ENCODE results near the gene ABCB8. TPM values are rescaled to one million over a fixed set of nuclear protein-coding genes. Genes with fewer than 3 reads are reported as not detected.

ABCB8 gene
- total and polyA plus RNA-seq, 12 donors: 16.7 to 42.2 (median 24.6) TPM

GRCh38 chr7:151062111-151062398 lies 33.8 kb downstream of the ABCB8 start:
- ATAC-seq (no peak), DNase-seq (no peak)
- intact Hi-C loops (cut with DNase I): loop anchor here in 1 of 10 donors (2.0 kb wide), 1 partner anchor 17 kb away; no protein-coding TSS in a partner anchor
- peak overlapping the region in 1 of 10 donors; percentile 19 for H3K4me3 ChIP-seq
- H3K9me3 ChIP-seq: no peaks in the 10 kb centered on the region
- 69 to 76% methylated on average over 11 of the region's 11 CpGs for WGBS, 2 donors
- H3K4me1 ChIP-seq: peaks cover 30 to 61% (median 50%) of the 10 kb centered on the region in 9 donors
- no peaks in the 10 kb centered on the region for H3K27me3 ChIP-seq
- TF ChIP-seq CTCF (IDR thresholded peaks at IDR 0.05): no peak
- peak overlapping the region in 4 of 10 donors; percentile 59 to 98 (median 70) for H3K27ac ChIP-seq
- H3K36me3 ChIP-seq: peaks cover 0 to 40% (median 19%) of the 10 kb centered on the region in 9 donors

- peaks cover 0 to 45% (median 24%) of the 10 kb centered on the region in 9 donors for H3K36me3 ChIP-seq
- intact Hi-C loops (cut with DNase I): loop anchor here in 1 of 10 donors (2.0 kb wide), 1 partner anchor 16 kb away; no protein-coding TSS in a partner anchor
- peak overlapping the region in 5 of 10 donors; percentile 18 to 37 (median 24) for H3K4me3 ChIP-seq
- DNase-seq (no peak), ATAC-seq (peak in 2 of 8 donors; percentile 20 to 26)
- peak overlapping the region in 8 of 10 donors; percentile 34 to 73 (median 66) for H3K27ac ChIP-seq
- WGBS, 2 donors: 52 to 54% methylated on average over 41 to 43 of the region's 43 CpGs
- no peak for TF ChIP-seq CTCF (IDR thresholded peaks at IDR 0.05)
- H3K27me3 ChIP-seq: no peaks in the 10 kb centered on the region
- no peaks in the 10 kb centered on the region for H3K9me3 ChIP-seq
- peaks cover 27 to 56% (median 46%) of the 10 kb centered on the region in 9 donors for H3K4me1 ChIP-seq
These were observed 34.4 kb downstream of the ABCB8 start for GRCh38 chr7:151062399-151063211.

- Histone ChIP-seq H3K27me3 (no peaks in the 10 kb centered on the region), H3K27ac (peak overlapping the region in 7 of 10 donors; percentile 34 to 73 (median 67)), H3K4me3 (peak overlapping the region in 4 of 10 donors; percentile 17 to 37 (median 22)), H3K36me3 (peaks cover 0 to 51% (median 30%) of the 10 kb centered on the region in 9 donors), H3K4me1 (peaks cover 27 to 56% (median 46%) of the 10 kb centered on the region in 9 donors), H3K9me3 (no peaks in the 10 kb centered on the region)
- 50 to 52% methylated on average over 11 of the region's 11 CpGs for WGBS, 2 donors
- no peak for TF ChIP-seq CTCF (IDR thresholded peaks at IDR 0.05)
- intact Hi-C loops (cut with DNase I): loop anchor here in 1 of 10 donors (2.0 kb wide), 1 partner anchor 16 kb away; no protein-coding TSS in a partner anchor
- DNase-seq (no peak), ATAC-seq (peak in 1 of 8 donors; percentile 9)
These were observed 34.9 kb downstream of the ABCB8 start for GRCh38 chr7:151063212-151063561.

GRCh38 chr7:151064454-151064853 lies 36.2 kb downstream of the ABCB8 start:
- no peak for TF ChIP-seq CTCF (IDR thresholded peaks at IDR 0.05)
- Histone ChIP-seq H3K27me3 (no peaks in the 10 kb centered on the region), H3K4me1 (peaks cover 23 to 46% (median 37%) of the 10 kb centered on the region in 9 donors), H3K4me3 (no peak overlapping the region), H3K36me3 (peaks cover 0 to 64% (median 43%) of the 10 kb centered on the region in 9 donors), H3K9me3 (no peaks in the 10 kb centered on the region), H3K27ac (no peak overlapping the region)
- WGBS, 2 donors: 96 to 97% methylated on average over 17 to 18 of the region's 18 CpGs
- intact Hi-C loops (cut with DNase I): no loop called here
- DNase-seq (no peak), ATAC-seq (no peak)
